HG02885 (cell line): ENCODE measurements around the gene WASF3.

Experiments used
- ATAC-seq: cut with Tn5 transposase; IDR thresholded peaks from one replicate; pipeline ENCODE4 v1.9.1; 2021; ENCODE audit warnings: mild to moderate bottlenecking; ENCODE audit not compliant: unreplicated experiment, poor library complexity

The WASF3 gene

DNA sequence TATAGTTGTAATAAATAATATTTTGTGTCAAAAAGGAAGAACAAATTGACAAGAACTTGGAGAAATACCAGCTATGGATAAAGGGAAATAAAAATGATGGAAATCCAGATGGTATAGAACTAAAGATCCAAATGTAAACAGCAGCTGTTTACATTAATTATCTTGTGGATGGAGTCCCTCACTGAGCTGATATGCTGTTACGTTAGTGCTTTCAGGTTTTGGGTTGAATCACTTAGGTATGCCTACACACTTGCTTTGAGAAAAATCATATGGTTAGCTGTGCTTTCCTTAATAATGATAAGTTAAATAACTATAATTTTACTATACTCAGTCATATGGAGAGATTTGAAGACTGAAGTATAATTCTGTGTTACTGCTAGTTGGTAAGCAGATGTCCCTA lies 27.7 kb downstream of the WASF3 start:
- ATAC-seq = no peak

DNA sequence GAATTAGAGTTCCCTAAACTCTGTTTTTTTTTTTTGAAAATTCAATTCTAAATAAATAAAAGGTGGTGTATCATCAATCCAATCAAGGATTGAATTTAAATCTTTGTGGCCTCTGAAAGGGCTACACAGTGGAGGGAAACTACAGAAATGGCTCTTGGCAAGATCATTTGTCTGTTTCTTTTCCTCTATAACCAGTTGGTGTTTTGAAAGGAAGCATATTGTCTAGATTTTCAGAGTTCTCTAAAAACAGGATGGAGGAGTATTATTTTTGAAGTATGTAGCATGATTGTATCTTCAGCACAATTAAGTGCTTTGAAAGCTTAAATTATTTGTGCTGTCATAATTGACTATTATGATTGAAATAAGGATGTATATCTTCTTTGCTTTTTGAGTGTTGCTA lies 29.8 kb downstream of the WASF3 start:
- no peak for ATAC-seq

DNA sequence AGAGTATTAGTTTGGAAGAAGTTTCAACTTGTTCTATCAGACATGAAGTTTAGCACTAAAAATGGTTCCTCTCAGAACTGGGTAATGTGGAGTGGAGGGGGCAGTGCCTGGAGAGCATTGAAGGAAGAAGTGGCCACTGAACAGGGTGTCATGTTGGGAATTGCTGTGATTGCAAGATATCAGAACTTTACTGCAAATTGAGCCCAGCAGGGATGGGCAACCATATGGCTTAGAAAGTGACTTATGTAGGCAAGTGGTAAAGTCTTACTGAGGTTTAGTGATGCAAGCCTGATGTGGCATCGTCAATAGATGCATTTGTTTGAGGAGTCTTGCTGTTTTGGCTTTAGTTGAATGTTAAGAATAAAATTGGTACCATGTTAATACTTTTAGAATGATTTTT lies 31.7 kb downstream of the WASF3 start:
- no peak for ATAC-seq

DNA sequence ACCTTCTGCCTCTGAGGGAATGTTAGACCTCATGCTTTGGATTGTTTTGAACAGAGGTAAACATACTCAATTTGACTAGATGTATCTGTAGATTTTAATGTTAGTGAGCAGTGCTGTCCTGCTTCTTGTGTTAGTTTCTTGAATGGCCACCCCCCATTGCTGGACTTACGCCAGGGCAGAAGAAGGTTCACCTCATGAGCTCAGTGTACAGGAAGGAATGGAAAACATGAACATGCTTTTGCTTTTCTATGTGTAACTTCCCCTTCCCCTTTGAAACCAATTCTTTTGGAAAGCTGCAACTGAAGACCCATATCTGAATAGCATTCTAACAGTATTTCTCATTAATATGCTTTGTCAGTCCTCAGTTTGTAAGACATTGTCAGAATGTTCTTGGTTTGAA lies 32.3 kb downstream of the WASF3 start:
- ATAC-seq = no peak

DNA sequence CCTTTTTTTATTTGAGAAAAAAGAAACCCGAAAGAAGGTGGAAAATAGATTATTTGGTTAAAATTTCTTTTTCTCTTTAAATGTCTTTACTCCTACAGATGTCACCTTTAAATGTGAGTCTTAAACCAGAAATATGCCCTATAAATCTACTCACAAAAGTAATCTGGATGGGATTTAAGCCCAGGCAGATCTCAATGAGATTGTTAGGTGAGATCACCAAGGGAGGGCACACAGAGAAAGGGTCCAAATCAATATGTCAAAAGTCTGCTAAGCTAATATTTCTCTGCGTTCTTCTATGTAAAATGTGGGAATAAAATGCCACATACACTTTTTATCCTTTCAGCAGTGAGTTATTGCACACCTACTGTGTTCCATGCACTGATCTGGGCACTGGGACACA lies 32.9 kb downstream of the WASF3 start:
- no peak for ATAC-seq

DNA sequence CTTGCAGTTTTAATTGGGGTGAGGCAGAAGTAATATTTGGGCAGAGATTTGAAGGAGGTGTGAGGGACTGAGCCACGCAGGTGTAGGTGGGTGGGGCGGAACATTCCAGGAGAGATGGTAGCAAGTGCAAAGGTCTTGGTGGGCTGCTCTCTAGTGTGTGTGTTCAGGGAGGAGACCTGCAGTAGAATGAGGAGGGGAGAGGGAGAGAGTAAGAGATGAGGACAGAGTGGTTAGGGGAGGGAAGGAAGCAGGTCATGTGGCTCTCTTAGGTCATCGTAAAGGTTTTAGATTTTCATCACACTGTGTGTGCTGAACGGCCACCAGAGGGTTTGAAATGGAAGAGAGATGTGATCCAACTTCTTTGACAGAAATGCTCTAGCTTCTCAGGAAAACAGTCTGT lies 33.5 kb downstream of the WASF3 start:
- ATAC-seq = no peak

DNA sequence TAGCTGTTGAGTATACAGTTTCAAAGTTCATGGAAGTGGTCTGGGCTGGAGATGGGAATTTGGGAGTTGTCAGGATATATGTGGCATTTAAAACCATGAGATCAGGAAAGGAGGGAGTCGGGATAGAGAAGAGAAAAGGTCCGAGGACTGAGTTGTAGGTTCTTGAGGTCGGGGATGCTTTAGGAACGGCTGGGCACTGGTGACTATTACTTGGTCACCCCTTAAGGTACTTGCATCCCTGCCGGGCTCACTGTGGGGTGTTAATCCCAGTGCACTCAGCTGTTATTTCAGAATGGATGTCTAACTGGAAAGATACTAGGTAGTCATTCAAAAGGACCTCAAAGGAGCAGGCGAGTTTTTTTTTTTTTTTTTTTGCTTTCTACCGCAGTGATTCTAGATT lies 34.2 kb downstream of the WASF3 start:
- ATAC-seq = no peak

DNA sequence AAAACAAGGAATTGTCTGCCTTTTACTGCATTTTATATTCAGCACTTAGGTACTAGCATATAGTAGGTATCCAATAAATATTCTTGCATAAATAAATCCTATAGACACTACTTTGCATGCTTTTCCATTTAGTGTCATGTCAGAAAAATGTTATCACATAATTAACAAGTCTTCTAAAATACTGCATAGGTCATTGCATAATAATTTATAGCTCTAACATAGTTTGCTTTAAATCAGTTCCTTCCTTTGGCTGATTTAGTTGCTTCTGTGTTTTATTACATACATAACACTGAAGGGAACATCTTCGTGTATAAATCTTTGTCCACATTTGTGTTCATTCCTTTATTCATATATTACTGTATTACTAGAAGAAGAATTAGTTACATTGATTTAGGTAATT lies 36.2 kb downstream of the WASF3 start:
- ATAC-seq = no peak

DNA sequence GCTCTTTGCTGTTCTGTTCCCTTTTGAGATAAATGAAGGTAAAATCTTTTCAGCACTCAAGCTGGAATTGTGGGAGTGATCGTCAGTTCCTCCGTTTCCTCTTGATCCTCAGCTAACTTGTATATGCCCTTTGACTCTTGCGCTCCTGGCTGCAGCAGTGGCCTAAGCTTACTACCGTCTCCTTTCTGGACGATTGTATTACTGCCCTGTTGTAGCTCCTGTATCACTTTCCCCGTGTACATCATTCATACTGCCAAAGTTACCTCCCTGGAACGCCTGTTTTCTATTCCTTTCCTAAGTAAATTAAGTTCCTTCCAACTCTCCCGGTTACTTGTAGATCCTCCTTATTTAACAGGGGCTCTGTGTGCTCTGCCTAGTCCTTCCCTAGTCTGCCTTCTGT lies 36.9 kb downstream of the WASF3 start:
- ATAC-seq = no peak

DNA sequence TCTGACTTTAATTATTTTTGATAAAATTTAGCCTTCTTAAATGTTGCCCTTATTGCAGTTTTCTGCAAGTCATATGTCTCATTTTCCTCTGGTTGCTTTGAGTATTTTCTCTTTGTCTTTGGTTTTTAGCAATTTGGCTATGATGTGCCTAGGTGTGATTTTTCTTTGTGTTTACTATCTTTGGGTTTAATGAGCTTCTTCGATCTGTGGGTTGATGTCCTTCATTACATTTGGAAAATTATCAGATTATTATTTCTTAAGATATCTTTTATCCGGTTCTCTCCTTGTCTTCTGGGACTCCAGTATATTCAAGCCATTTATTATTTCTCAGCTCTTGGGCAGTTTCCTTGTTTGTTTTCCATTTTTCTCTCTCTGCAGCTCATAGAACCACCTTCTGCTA lies 39.0 kb downstream of the WASF3 start:
- ATAC-seq = no peak

DNA sequence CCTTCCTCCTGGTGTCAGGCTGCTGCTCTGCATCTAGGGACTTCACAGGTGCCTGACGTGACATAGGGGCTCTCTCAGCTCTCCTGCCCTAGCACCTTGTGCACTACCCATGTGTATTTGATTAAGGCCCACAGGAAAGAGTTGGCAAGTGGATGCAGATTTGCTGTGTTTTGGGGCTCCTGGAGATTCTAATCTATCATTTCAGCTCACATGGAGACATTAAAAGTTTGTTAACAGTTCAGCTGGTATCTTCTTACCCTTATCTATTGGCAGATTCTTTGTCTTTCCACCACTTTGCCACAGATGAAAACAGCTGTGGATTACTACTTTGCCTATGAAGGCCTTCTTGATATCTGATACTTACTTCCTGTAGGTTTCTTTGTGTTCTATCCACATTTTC lies 41.9 kb downstream of the WASF3 start:
- ATAC-seq = no peak

DNA sequence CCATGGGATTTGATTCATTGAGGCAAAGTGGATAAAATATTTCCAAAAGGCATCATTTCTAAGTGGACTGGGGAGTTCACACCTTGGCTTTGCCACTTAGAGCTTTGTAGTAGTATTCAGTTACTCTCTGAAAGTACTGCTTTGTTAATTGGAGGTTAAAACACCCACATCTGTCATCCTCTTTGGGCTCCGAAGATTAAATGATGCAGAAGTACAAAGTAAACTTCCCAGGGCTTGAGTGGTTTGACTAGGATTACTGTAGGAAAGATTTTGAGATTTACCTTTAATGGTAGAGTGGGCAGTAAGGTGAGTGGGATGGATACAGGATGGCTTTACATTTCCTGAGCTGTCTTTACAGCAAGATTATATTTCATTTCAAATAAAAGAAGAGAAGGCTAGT lies 42.4 kb downstream of the WASF3 start:
- ATAC-seq = no peak

DNA sequence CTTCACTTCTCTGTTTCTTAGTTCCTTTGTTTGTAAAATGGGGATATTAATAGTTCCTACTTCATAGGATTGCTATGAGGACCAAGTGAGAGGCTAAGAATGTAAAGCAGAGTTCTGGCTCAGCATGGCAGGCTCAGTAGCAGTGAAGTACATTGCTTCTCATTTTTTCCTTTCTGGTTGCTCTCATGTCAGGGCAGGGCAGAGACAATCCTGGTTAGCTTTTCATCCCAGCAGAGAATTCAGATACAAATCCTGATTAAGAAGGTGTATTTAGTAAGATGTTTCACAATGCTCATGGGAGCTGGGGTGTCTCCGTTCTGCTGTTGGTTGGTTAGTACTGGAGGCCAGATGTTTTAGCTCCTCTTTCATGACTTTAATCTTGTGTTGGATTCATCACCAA lies 42.9 kb downstream of the WASF3 start:
- ATAC-seq = no peak

DNA sequence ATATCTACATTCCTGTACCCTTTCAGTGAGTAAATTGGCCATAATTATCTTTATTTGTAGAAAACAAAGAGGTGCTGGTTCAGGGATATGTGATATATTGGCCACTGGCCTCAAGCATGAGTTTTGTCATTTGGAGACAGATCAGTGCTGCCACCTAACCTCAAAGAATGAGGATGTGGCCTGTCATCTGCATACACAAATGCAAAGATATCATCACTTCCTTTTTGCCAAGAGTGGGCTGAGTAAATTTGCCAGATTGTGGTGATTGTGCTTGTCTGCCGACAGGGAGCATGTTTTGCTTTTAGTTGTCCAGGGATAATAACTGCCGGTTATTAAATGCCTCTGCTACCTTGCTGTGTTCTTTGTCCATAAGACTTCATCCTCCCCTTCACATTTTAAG lies 44.2 kb downstream of the WASF3 start:
- ATAC-seq = peak; percentile 72

DNA sequence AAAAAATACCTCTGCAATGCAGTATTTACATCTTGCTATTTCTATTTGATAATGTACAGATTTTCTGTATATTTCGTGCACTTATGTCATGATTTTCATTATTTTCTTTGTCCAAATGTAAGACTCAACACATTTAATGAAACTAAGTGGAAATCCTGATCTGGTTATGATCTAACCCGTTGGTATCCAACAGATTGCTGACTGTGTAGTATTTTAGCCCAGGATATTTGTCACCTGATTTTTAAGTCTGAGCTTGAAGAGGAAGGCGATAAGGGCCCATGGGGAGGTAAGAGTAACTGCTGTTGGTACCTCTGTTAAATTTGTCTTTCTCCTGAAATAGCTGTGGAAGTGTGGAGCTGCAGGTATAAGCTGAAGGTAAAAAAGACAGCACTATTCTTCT lies 45.3 kb downstream of the WASF3 start:
- ATAC-seq = no peak

DNA sequence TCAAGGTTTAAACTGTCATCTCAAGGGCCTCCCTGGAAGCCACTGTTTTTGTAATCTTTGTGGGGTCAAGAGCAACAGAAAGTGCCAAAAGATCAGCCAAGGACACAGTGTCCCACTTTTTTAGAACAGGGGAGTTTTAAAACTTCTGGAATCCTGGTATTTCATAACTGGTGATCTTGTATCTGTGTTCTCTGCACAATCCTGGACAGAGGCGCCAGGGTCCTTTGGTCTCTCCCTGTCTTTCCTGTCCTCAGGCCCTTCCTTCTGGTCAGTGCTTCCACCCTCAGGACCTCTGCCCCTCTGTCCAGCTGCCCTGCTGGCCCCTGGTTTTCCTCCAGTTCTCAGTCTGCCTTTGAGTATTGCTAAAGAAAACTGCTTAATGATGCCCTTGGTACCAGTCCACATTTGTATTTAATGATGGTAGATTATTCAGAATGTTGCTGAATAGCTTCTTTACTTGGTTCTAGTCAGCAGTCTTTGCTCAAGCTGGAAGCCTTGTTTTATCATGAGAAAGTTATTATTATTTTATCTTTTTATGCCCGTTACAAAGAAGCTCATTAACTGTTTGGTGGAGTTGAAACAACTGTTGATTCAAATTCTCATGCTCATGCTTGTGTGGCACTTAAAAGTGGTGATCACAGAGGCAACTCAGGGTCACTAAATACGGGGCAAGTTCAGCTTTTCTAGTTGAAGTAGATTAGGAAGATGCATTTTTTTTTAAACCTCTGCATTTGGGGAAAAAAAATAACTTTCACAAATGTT lies 47.5 kb downstream of the WASF3 start:
- ATAC-seq = no peak

DNA sequence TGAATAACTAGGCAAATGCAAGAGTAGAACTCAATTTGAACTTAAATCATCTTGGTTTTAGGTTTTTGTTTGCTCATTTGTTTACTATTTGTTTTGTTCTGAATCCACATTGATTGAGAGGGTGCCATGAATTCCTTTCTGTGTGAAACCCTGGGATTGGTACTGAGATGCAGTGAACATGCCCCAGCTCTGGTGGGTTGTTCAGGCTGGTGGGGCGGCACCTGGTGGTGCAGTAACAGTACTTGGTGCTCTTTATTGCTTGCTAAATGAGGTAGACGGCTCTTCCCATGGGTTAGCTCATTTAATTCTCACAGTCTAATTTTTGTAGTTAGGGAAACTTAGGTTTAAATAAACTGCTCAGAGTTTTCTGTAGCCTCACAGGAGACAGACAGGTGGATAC lies 48.4 kb downstream of the WASF3 start:
- ATAC-seq = no peak

DNA sequence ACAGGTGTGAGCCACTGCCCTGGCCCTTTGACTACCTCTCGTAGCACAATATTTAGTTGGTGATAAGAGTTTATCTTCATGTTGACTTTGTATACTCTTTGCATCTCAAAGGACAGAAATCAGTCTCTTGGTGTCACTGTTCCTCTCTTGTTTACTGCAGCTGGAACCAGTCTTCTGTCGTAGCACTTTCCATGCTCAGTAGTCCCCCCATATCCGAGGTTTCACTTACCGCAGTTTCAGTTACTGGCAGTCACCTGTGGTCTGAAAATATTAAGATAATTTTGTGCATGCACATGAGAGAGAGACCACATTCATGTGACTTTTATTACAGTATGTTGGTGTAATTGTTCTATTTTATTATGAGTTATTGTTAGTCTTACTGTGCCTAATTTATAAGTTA lies 49.1 kb downstream of the WASF3 start:
- ATAC-seq = no peak

DNA sequence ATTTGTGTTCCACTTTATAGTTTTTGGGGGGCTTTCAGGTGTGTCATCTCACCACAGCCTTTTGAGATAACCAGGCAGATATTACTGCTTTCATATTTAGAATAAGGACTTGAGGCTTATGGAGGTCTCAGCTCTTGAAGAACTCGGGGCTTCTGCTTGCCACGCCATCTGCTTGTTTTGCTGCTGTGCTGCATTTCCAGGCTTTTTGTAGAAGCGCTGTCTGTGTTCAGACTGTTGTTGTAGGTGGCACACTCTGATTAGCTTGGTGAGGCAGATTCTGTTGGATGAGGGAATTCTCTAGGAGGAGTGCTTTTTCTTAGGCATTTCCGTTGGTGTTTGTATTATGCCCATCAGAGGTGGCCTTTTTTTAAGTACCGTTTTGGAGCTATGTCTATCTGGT lies 57.2 kb downstream of the WASF3 start:
- no peak for ATAC-seq

DNA sequence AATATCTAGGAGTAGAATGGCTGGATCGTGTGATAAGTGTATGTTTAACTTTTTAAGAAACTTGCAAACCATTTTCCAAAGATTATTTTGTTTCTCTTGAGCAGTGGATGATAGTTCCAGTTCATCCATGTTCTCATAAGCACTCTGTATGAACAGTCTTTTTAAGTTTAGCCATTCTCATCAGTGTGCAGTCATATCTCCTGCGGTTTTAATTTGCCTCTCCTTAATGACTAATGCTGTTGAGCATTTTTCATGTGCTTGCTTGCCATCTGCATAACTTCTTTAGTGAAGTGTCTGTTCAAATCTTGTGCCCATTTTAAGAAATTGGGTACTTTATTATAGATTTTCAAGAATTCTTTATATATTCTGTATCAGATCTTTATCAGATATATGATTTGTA lies 58.6 kb downstream of the WASF3 start:
- no peak for ATAC-seq

DNA sequence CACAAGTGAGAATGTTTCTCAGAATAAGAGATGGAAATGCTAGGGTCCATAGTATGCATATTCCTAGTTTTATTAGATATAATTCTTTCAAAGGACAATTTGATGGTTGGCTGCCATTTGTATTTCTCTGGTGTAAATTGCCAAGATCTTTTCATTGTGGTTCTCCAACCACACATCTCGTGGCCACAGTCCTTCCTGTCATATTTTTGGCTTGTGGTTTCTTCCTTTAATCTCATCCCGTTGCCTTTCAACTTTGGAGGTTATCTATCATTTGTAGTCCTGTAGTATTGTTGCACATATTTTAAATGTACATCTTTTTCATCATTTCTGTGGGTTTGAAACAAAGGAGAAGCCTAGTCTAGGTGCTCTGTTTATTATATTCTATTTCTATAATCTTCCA lies 61.2 kb downstream of the WASF3 start:
- ATAC-seq = no peak

DNA sequence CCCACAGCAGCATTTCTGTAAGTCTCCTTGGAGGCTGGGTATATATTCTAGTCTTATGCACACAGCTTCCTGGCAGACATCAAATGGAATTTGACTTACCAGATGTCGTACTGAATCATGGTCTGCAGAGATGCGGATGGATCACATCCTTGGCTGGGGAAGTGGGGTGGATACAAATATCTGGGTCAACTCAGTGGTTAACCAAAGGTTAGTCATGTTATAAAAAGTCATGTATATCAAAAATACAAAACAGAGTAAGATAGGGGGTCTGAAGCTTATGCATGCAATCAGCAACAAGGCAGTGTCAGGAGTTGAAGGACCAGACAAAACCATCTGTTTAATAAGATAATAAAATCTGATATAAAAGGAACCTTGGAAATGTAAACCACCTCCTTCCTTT lies 61.9 kb downstream of the WASF3 start:
- ATAC-seq = no peak
